ENCODE data around the gene SLC25A21. TPM values are rescaled to one million over a fixed set of nuclear protein-coding genes. Genes with fewer than 3 reads are reported as not detected.

SLC25A21 gene
- total RNA-seq, 4 donors from 2014 or later: 0.82 to 11.1 TPM; not detected in 2

DNA sequence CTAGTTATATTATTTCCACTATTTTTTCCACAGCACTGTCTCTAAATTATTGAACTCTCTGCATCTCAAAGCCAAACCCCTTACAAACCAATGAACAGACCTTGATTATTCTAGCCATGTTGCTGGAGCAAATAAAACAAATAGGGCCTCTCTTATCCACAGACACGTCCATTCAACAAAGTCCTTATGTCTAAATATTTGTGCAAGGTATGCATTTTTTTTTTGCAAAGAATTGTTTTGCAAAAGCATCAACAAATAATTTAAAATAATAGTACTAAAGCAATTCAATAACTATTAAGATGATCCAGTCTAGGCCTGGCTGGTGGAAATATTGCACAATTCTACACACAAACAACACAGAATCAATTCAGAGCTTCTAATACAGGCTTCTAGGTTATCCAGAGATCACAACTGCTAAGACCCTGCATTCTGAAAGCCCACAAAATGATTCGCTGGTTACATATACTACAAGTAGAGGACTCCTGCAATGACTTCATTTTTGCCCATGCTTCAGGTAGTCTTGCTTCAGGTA lies 221.0 kb downstream of the SLC25A21 start:
- in situ Hi-C loops (cut with MboI; ENCODE audit: low pct_ligation_motif_present in 1 of 4, low pct_unique_long_range_greater_than_20kb in 1 of 4, low sequenced_read_pairs in 3 of 4) (no loop called here), intact Hi-C loops (cut with DNase I; ENCODE audit: low total_unique reads) (no loop called here)
- Histone ChIP-seq H3K4me1 (no peaks in the 10 kb centered on the region), H3K27me3 (no peaks in the 10 kb centered on the region), H3K27ac (no peak overlapping the region), H3K9me3 (no peaks in the 10 kb centered on the region), H3K36me3 (no peaks in the 10 kb centered on the region), H3K4me3 (no peak overlapping the region)
- 52 to 80% methylated on average over 2 of the region's 2 CpGs for WGBS, 2 donors (ENCODE audit: low coverage in 1 of 2)
- TF ChIP-seq, protein P1, sequence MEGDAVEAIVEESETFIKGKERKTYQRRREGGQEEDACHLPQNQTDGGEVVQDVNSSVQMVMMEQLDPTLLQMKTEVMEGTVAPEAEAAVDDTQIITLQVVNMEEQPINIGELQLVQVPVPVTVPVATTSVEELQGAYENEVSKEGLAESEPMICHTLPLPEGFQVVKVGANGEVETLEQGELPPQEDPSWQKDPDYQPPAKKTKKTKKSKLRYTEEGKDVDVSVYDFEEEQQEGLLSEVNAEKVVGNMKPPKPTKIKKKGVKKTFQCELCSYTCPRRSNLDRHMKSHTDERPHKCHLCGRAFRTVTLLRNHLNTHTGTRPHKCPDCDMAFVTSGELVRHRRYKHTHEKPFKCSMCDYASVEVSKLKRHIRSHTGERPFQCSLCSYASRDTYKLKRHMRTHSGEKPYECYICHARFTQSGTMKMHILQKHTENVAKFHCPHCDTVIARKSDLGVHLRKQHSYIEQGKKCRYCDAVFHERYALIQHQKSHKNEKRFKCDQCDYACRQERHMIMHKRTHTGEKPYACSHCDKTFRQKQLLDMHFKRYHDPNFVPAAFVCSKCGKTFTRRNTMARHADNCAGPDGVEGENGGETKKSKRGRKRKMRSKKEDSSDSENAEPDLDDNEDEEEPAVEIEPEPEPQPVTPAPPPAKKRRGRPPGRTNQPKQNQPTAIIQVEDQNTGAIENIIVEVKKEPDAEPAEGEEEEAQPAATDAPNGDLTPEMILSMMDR (IDR thresholded peaks at IDR 0.05): no peak
- DNase-seq: no peak

DNA sequence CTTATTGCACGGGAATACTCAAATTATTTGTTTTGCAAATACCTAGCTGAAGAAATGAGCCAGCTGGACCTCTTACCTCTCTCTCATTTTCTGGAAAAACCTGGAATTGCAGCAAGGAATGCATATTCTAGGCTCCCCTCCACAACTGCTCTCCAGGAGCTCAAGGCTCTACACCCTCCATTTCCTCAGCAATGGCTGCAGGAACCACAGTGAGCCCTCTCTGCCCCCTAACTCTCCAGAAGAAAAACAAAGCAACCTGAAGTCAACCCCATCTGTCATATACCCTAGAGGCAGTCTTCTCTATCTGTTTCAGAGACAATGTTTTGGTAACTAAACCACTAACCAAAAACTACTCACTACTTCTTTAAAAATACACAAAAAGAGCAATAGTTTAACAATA lies 221.6 kb downstream of the SLC25A21 start:
- Histone ChIP-seq H3K36me3 (no peaks in the 10 kb centered on the region), H3K27me3 (no peaks in the 10 kb centered on the region), H3K9me3 (no peaks in the 10 kb centered on the region), H3K4me1 (no peaks in the 10 kb centered on the region), H3K27ac (no peak overlapping the region), H3K4me3 (no peak overlapping the region)
- 79% methylated on average over 1 of the region's 1 CpG; no CpG with 5 or more reads in 1 of the 2 donors for WGBS, 2 donors (ENCODE audit: low coverage in 1 of 2)
- in situ Hi-C loops (cut with MboI; ENCODE audit: low pct_ligation_motif_present in 1 of 4, low pct_unique_long_range_greater_than_20kb in 1 of 4, low sequenced_read_pairs in 3 of 4) (no loop called here), intact Hi-C loops (cut with DNase I; ENCODE audit: low total_unique reads) (no loop called here)
- TF ChIP-seq POLR2AphosphoS5 (IDR thresholded peaks at IDR 0.05) (no peak), EP300 (IDR thresholded peaks at IDR 0.05; ENCODE audit: low read depth) (no peak), POLR2A (IDR thresholded peaks at IDR 0.05) (no peak)
- TF ChIP-seq, protein P1 (IDR thresholded peaks at IDR 0.05): no peak
- no peak for DNase-seq

DNA sequence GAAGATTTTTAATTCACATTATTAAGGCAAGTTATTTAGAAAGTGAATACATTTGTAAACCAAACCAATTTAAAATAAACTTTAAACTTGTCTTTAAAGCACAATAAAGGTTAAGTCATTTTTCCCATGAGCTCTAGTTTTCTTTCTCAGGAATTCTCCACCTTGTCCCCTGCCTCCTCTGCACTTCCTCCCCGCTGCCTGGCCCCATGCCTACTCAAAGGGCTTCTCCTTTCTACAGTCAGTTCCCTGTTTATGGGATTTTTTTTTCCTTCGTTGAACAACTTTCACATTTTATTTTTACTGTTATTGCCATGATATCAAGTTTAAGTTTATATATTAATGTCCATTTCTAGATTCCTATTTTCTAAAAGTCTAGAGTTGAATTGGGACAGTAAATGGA lies 223.0 kb downstream of the SLC25A21 start:
- Histone ChIP-seq H3K4me3 (no peak overlapping the region), H3K4me1 (no peaks in the 10 kb centered on the region), H3K9me3 (no peaks in the 10 kb centered on the region), H3K27ac (no peak overlapping the region), H3K27me3 (no peaks in the 10 kb centered on the region), H3K36me3 (no peaks in the 10 kb centered on the region)
- in situ Hi-C loops (cut with MboI; ENCODE audit: low pct_ligation_motif_present in 1 of 4, low pct_unique_long_range_greater_than_20kb in 1 of 4, low sequenced_read_pairs in 3 of 4) (loop anchor here in 2 of 4 donors (25.0 kb wide), 2 partner anchors 287 to 312 kb away; partner anchors contain the start of gene PAX9 (in 1 of the 2)), intact Hi-C loops (cut with DNase I; ENCODE audit: low total_unique reads) (no loop called here)
- TF ChIP-seq POLR2AphosphoS5 (IDR thresholded peaks at IDR 0.05): no peak
- TF ChIP-seq EP300 (IDR thresholded peaks at IDR 0.05; ENCODE audit: low read depth): no peak
- TF ChIP-seq, protein P1 (IDR thresholded peaks at IDR 0.05): no peak
- TF ChIP-seq POLR2A (IDR thresholded peaks at IDR 0.05): no peak
- DNase-seq: no peak
- WGBS, 2 donors (ENCODE audit: low coverage in 1 of 2): 49 to 54% methylated on average over 2 of the region's 2 CpGs

DNA sequence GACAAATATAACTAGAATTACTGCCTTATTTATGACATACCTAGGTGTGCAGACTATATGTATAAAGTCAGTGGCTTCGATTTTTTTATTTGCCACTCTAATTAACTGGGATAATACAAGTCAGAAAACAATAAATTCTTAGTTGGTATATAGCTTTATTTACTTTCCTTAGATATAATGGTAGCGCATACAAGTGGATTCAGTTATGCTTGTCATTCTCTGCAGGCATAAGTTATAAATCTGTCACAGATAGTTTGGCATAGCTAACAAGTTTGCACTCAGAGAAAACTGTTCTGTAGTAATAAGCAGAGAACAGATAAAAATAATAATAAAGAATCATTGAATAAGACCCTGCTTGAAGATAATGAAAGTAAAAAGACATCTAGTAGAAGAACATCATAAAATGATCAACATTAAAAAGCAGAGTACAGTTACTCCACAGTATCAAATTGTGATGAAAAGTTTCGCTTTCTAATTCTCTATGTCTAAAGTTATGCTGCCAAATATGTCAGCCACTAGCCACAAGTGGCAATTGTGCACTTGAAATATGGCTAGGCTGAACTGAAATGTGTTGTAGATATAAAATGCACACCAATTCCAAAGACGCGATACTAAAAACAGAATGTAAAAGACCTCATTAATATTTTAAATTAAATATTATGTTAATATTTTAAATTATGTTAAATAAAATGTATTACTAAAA lies 224.1 kb downstream of the SLC25A21 start:
- H3K27ac ChIP-seq: no peak overlapping the region
- no peaks in the 10 kb centered on the region for H3K36me3 ChIP-seq
- TF ChIP-seq, protein P1 (IDR thresholded peaks at IDR 0.05): no peak
- TF ChIP-seq POLR2A (IDR thresholded peaks at IDR 0.05) (no peak), EP300 (IDR thresholded peaks at IDR 0.05; ENCODE audit: low read depth) (no peak), POLR2AphosphoS5 (IDR thresholded peaks at IDR 0.05) (no peak)
- H3K9me3 ChIP-seq: no peaks in the 10 kb centered on the region
- H3K4me3 ChIP-seq: no peak overlapping the region
- in situ Hi-C loops (cut with MboI; ENCODE audit: low pct_ligation_motif_present in 1 of 4, low pct_unique_long_range_greater_than_20kb in 1 of 4, low sequenced_read_pairs in 3 of 4): loop anchor here in 2 of 4 donors (25.0 kb wide), 2 partner anchors 286 to 311 kb away; partner anchors contain the start of gene PAX9 (in 1 of the 2)
- WGBS, 2 donors (ENCODE audit: low coverage in 1 of 2): 80 to 87% methylated on average over 5 of the region's 5 CpGs
- H3K4me1 ChIP-seq: no peaks in the 10 kb centered on the region
- intact Hi-C loops (cut with DNase I; ENCODE audit: low total_unique reads): no loop called here
- DNase-seq: no peak
- H3K27me3 ChIP-seq: peaks cover 1% of the 10 kb centered on the region
